Measurements from ENCODE around the gene SNX11. TPM values are rescaled to one million over a fixed set of nuclear protein-coding genes. Genes with fewer than 3 reads are reported as not detected.
A peak's percentile ranks its signal among the peaks of the same experiment; 100 is the strongest.
"Not testable (repeated sequence)": the region's sequence is repeated elsewhere in the genome, so short reads cannot be mapped to it uniquely, and the experiment has no call there.

Gene SNX11
- total RNA-seq, 1 donor from 2014 or later = 16.8 TPM

- DNase-seq (ENCODE audit: low spot score, unreplicated experiment) = no peak
- TF ChIP-seq, protein P1, sequence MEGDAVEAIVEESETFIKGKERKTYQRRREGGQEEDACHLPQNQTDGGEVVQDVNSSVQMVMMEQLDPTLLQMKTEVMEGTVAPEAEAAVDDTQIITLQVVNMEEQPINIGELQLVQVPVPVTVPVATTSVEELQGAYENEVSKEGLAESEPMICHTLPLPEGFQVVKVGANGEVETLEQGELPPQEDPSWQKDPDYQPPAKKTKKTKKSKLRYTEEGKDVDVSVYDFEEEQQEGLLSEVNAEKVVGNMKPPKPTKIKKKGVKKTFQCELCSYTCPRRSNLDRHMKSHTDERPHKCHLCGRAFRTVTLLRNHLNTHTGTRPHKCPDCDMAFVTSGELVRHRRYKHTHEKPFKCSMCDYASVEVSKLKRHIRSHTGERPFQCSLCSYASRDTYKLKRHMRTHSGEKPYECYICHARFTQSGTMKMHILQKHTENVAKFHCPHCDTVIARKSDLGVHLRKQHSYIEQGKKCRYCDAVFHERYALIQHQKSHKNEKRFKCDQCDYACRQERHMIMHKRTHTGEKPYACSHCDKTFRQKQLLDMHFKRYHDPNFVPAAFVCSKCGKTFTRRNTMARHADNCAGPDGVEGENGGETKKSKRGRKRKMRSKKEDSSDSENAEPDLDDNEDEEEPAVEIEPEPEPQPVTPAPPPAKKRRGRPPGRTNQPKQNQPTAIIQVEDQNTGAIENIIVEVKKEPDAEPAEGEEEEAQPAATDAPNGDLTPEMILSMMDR (IDR thresholded peaks at IDR 0.05; ENCODE audit: unreplicated experiment) = no peak
- Mint-ChIP-seq H3K27me3 (no peaks in the 10 kb centered on the region), H3K4me3 (ENCODE audit: low read depth) (no peak overlapping the region), H3K4me1 (ENCODE audit: low read depth) (peaks cover 3% of the 10 kb centered on the region), H3K36me3 (ENCODE audit: insufficient read depth) (peaks cover 26% of the 10 kb centered on the region), H3K9me3 (ENCODE audit: low read depth) (no peaks in the 10 kb centered on the region), H3K27ac (no peak overlapping the region)
Observed at GRCh38 chr17:48070195-48070594, 37.4 kb upstream of the SNX11 start.

DNA sequence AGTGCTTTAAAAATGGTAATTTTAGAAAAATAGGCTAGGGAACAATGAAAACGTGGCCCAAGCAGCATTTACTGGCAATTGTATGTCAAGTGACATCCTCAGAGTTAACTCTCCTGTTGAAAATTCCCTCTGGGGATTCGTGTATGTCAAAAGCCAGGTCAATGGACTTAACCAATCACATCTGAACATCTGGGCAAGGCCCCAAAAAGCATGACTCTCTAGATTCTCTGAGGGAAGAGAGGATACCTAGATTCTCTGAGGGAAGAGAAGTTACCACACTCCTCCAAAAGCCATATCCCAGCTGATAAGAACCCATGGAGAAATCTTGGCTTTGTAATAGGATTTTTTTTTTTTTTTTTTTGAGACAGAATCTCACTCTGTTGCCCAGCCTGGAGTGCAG, 35.9 kb upstream of the SNX11 start:
- H3K4me3 Mint-ChIP-seq (ENCODE audit: low read depth) = no peak overlapping the region
- H3K36me3 Mint-ChIP-seq (ENCODE audit: insufficient read depth) = peaks cover 28% of the 10 kb centered on the region
- no peaks in the 10 kb centered on the region for H3K9me3 Mint-ChIP-seq (ENCODE audit: low read depth)
- DNase-seq (ENCODE audit: low spot score, unreplicated experiment) = no peak
- peaks cover 3% of the 10 kb centered on the region for H3K4me1 Mint-ChIP-seq (ENCODE audit: low read depth)
- TF ChIP-seq, protein P1 (IDR thresholded peaks at IDR 0.05; ENCODE audit: unreplicated experiment) = no peak
- H3K27ac Mint-ChIP-seq = no peak overlapping the region
- H3K27me3 Mint-ChIP-seq = no peaks in the 10 kb centered on the region

DNA sequence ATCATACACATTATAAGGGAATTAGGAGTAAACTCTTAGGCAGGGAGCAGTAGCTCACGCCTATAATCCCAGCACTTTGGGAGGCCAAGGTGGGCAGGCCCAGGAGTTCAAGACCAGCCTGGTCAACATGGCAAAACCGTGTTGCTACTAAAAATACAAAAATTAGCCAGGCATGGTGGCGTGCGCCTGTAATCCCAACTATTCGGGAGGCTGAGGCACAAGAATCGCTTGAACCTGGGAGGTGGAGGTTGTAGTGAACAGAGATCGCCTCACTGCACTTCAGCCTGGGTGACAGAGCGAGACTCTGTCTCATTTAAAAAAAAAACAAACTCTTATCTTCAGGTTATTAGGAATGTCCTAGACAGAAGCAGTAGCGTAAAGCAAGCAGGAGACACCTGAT, 34.8 kb upstream of the SNX11 start:
- H3K36me3 Mint-ChIP-seq (ENCODE audit: insufficient read depth) = peaks cover 28% of the 10 kb centered on the region
- H3K27ac Mint-ChIP-seq = peak overlapping the region; percentile 52

GRCh38 chr17:48073566-48074094, 33.9 kb upstream of the SNX11 start:
- H3K4me3 Mint-ChIP-seq (ENCODE audit: low read depth); DNase-seq (ENCODE audit: low spot score, unreplicated experiment); H3K27me3 Mint-ChIP-seq; H3K4me1 Mint-ChIP-seq (ENCODE audit: low read depth); H3K9me3 Mint-ChIP-seq (ENCODE audit: low read depth); H3K27ac Mint-ChIP-seq: not testable (repeated sequence)
- H3K36me3 Mint-ChIP-seq (ENCODE audit: insufficient read depth) = peaks cover 24% of the 10 kb centered on the region

More for the DNA sequence above, 34.8 kb upstream of the SNX11 start:
- not testable (repeated sequence) for H3K27me3 Mint-ChIP-seq; DNase-seq (ENCODE audit: low spot score, unreplicated experiment); H3K4me3 Mint-ChIP-seq (ENCODE audit: low read depth); H3K4me1 Mint-ChIP-seq (ENCODE audit: low read depth); H3K9me3 Mint-ChIP-seq (ENCODE audit: low read depth)

- DNase-seq (ENCODE audit: low spot score, unreplicated experiment) = peak; percentile 50
- H3K9me3 Mint-ChIP-seq (ENCODE audit: low read depth) = no peaks in the 10 kb centered on the region
- H3K4me1 Mint-ChIP-seq (ENCODE audit: low read depth) = peaks cover 3% of the 10 kb centered on the region
- no peaks in the 10 kb centered on the region for H3K27me3 Mint-ChIP-seq
- peak overlapping the region; percentile 52 for H3K27ac Mint-ChIP-seq
- H3K36me3 Mint-ChIP-seq (ENCODE audit: insufficient read depth) = peaks cover 22% of the 10 kb centered on the region
- H3K4me3 Mint-ChIP-seq (ENCODE audit: low read depth) = no peak overlapping the region
- TF ChIP-seq, protein P1 (IDR thresholded peaks at IDR 0.05; ENCODE audit: unreplicated experiment) = peak; percentile 73
Observed at GRCh38 chr17:48074322-48075081, 33.1 kb upstream of the SNX11 start.

DNA sequence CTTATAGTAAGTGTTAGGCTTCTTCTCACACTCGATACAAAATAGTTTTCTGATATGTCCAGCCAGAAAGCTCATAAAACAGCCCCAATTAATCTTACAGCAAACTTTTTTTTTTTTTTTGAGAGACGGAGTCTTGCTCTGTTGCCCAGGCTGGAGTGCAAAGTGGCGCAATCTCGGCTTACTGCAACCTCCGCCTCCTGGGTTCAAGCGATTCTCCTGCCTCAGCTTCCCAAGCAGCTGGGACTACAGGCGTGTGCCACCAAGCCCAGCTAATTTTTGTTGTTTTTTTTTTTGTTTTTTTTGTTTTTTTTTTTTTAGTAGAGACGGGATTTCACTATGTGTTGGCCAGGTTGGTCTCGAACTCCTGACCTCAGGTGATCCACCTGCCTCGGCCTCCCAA, 30.4 kb upstream of the SNX11 start:
- H3K9me3 Mint-ChIP-seq (ENCODE audit: low read depth); H3K4me3 Mint-ChIP-seq (ENCODE audit: low read depth); H3K27me3 Mint-ChIP-seq; DNase-seq (ENCODE audit: low spot score, unreplicated experiment); H3K27ac Mint-ChIP-seq; H3K4me1 Mint-ChIP-seq (ENCODE audit: low read depth): not testable (repeated sequence)
- H3K36me3 Mint-ChIP-seq (ENCODE audit: insufficient read depth) = peaks cover 17% of the 10 kb centered on the region

DNA sequence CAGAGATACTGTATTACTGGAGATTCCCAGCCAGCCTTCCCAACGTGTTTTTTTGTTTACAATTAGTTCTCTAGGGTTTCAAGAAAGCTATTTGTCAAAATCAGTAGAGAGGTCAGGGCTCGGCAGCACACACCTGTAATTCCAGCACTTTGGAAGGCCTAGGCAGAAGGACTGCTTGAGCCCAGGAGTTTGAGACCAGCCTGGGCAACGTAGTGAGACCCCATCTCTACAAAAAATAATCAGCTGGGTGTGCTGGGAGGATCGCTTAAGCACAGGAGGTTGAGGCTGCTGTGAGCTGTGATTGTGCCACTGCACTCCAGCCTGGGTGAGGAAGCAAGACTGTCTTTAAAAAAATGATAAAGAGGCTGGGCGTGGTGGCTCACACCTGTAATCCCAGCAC, 25.7 kb upstream of the SNX11 start:
- Mint-ChIP-seq H3K4me1 (ENCODE audit: low read depth) (peaks cover 8% of the 10 kb centered on the region), H3K36me3 (ENCODE audit: insufficient read depth) (no peaks in the 10 kb centered on the region)

More for the DNA sequence above, 25.7 kb upstream of the SNX11 start:
- Mint-ChIP-seq H3K27me3 (no peaks in the 10 kb centered on the region), H3K27ac (peak overlapping the region; percentile 84), H3K4me3 (ENCODE audit: low read depth) (no peak overlapping the region), H3K9me3 (ENCODE audit: low read depth) (no peaks in the 10 kb centered on the region)
- TF ChIP-seq, protein P1 (IDR thresholded peaks at IDR 0.05; ENCODE audit: unreplicated experiment) = no peak
- no peak for DNase-seq (ENCODE audit: low spot score, unreplicated experiment)

Measured in progenitor cell of endocrine pancreas (in vitro differentiated cells).